ENCODE results near the gene CLCN6. TPM values are rescaled to one million over a fixed set of nuclear protein-coding genes. Genes with fewer than 3 reads are reported as not detected.

Gene CLCN6
- polyA plus RNA-seq, 1 experiment = 9.0 TPM

GRCh38 chr1:11823366-11824137 is 17.6 kb downstream of the CLCN6 start:
- Histone ChIP-seq H3K27ac (ENCODE audit: low read depth, low read length) (no peak overlapping the region), H3K27me3 (ENCODE audit: control insufficient read depth, insufficient read depth, low read length) (no peaks in the 10 kb centered on the region), H3K4me3 (ENCODE audit: low read depth, low read length) (no peak overlapping the region), H3K9me3 (ENCODE audit: control insufficient read depth, insufficient read depth, low read length) (no peaks in the 10 kb centered on the region)
- TF ChIP-seq, protein P1, sequence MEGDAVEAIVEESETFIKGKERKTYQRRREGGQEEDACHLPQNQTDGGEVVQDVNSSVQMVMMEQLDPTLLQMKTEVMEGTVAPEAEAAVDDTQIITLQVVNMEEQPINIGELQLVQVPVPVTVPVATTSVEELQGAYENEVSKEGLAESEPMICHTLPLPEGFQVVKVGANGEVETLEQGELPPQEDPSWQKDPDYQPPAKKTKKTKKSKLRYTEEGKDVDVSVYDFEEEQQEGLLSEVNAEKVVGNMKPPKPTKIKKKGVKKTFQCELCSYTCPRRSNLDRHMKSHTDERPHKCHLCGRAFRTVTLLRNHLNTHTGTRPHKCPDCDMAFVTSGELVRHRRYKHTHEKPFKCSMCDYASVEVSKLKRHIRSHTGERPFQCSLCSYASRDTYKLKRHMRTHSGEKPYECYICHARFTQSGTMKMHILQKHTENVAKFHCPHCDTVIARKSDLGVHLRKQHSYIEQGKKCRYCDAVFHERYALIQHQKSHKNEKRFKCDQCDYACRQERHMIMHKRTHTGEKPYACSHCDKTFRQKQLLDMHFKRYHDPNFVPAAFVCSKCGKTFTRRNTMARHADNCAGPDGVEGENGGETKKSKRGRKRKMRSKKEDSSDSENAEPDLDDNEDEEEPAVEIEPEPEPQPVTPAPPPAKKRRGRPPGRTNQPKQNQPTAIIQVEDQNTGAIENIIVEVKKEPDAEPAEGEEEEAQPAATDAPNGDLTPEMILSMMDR (IDR thresholded peaks at IDR 0.05; ENCODE audit: low read depth, low read length) = no peak
- DNase-seq (ENCODE audit: low read depth, low spot score) = no peak
- ChIA-PET POLR2A (interaction anchor here (1.0 kb wide), 1 partner anchor 17 kb away, joined by 4 read pairs; the partner anchor contains the start of gene CLCN6), CTCF (interaction anchor here (0.7 to 1.8 kb wide), 3 partner anchors 13 to 84 kb away, joined by 3 to 5 read pairs (median 3); no protein-coding TSS in a partner anchor)

- ChIA-PET POLR2A (no interaction called here), CTCF (interaction anchor here (1.1 kb wide), 1 partner anchor 13 kb away, joined by 4 read pairs; no protein-coding TSS in a partner anchor)
- DNase-seq (ENCODE audit: low read depth, low spot score) = no peak
- TF ChIP-seq, protein P1 (IDR thresholded peaks at IDR 0.05; ENCODE audit: low read depth, low read length) = no peak
- H3K27me3 ChIP-seq (ENCODE audit: control insufficient read depth, insufficient read depth, low read length) = no peaks in the 10 kb centered on the region
- no peak overlapping the region for H3K4me3 ChIP-seq (ENCODE audit: low read depth, low read length)
- no peak overlapping the region for H3K27ac ChIP-seq (ENCODE audit: low read depth, low read length)
- H3K9me3 ChIP-seq (ENCODE audit: control insufficient read depth, insufficient read depth, low read length) = no peaks in the 10 kb centered on the region
Measured at GRCh38 chr1:11825131-11825530, 19.1 kb downstream of the CLCN6 start.

DNA sequence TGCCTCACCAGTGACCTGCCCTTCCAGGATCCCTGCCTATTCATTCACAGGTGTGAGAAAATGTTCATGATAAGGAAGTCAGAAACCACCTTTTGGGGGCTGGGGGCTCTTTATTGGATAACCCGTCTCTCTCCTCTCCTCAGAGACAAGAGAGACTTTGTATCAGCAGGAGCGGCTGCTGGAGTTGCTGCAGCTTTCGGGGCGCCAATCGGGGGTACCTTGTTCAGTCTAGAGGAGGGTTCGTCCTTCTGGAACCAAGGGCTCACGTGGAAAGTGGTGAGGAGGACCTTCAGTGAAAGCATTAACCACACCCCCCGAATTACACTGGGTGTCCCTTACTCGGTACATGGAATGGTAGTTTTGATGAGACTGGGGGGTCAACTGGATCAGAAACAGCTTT is 21.0 kb downstream of the CLCN6 start:
- no peak for DNase-seq (ENCODE audit: low read depth, low spot score)

GRCh38 chr1:11828511-11828910 is 22.5 kb downstream of the CLCN6 start:
- POLR2A ChIA-PET = no interaction called here
- DNase-seq (ENCODE audit: low read depth, low spot score) = no peak
- Histone ChIP-seq H3K27ac (ENCODE audit: low read depth, low read length) (no peak overlapping the region), H3K4me3 (ENCODE audit: low read depth, low read length) (no peak overlapping the region), H3K27me3 (ENCODE audit: control insufficient read depth, insufficient read depth, low read length) (no peaks in the 10 kb centered on the region), H3K9me3 (ENCODE audit: control insufficient read depth, insufficient read depth, low read length) (no peaks in the 10 kb centered on the region)
- TF ChIP-seq, protein P1 (IDR thresholded peaks at IDR 0.05; ENCODE audit: low read depth, low read length) = no peak
- CTCF ChIA-PET = interaction anchor here (1.2 kb wide), 1 partner anchor 10 kb away, joined by 4 read pairs; no protein-coding TSS in a partner anchor

More for the DNA sequence above, 21.0 kb downstream of the CLCN6 start:
- no peak overlapping the region for H3K4me3 ChIP-seq (ENCODE audit: low read depth, low read length)
- POLR2A ChIA-PET = no interaction called here
- TF ChIP-seq, protein P1 (IDR thresholded peaks at IDR 0.05; ENCODE audit: low read depth, low read length) = no peak
- CTCF ChIA-PET = no interaction called here
- no peaks in the 10 kb centered on the region for H3K9me3 ChIP-seq (ENCODE audit: control insufficient read depth, insufficient read depth, low read length)
- no peak overlapping the region for H3K27ac ChIP-seq (ENCODE audit: low read depth, low read length)
- H3K27me3 ChIP-seq (ENCODE audit: control insufficient read depth, insufficient read depth, low read length) = no peaks in the 10 kb centered on the region
